ENCODE results near the gene FAM83E.
"Not testable (repeated sequence)": the region's sequence is repeated elsewhere in the genome, so short reads cannot be mapped to it uniquely, and the experiment has no call there.

FAM83E gene

GRCh38 chr19:48641850-48642249 lies 27.0 kb upstream of the FAM83E start:
- DNase-seq = no peak

- DNase-seq = no peak
Observed at GRCh38 chr19:48639483-48640375, 24.9 kb upstream of the FAM83E start.

GRCh38 chr19:48638831-48639381 lies 24.0 kb upstream of the FAM83E start:
- DNase-seq = peak in 7 of 58 donors; percentile 9 to 44 (median 31)

GRCh38 chr19:48637948-48638830 lies 23.3 kb upstream of the FAM83E start:
- DNase-seq = peak; percentile 34 to 93 (median 84)

GRCh38 chr19:48637449-48637947 lies 22.6 kb upstream of the FAM83E start:
- DNase-seq = peak; percentile 87 to 100 (median 99)

GRCh38 chr19:48636859-48637448 lies 22.1 kb upstream of the FAM83E start, which contains the start of gene DBP:
DBP (minus strand) TSS chr19:48637379; CDS start chr19:48636994, 385 bp downstream.
- DNase-seq = peak in 19 of 58 donors; percentile 60 to 85 (median 70)

GRCh38 chr19:48635966-48636858 lies 21.3 kb upstream of the FAM83E start:
- DNase-seq = peak in 28 of 58 donors; percentile 15 to 65 (median 45)

- DNase-seq = peak in 49 of 58 donors; percentile 10 to 74 (median 49)
Observed at GRCh38 chr19:48635263-48635965, 20.5 kb upstream of the FAM83E start.

- peak; percentile 57 to 95 (median 90) for DNase-seq
Observed at GRCh38 chr19:48634424-48635262, 19.8 kb upstream of the FAM83E start.

GRCh38 chr19:48634036-48634342 lies 19.1 kb upstream of the FAM83E start:
- no peak for DNase-seq

- no peak for DNase-seq
Observed at GRCh38 chr19:48633148-48634035, 18.5 kb upstream of the FAM83E start.

- DNase-seq = no peak
Observed at GRCh38 chr19:48632692-48633147, 17.8 kb upstream of the FAM83E start.

- not testable (repeated sequence) for DNase-seq
Observed at GRCh38 chr19:48632286-48632685, 17.4 kb upstream of the FAM83E start.

GRCh38 chr19:48631225-48631624 lies 16.3 kb upstream of the FAM83E start:
- no peak for DNase-seq

- peak in 16 of 58 donors; percentile 26 to 71 (median 50) for DNase-seq
Observed at GRCh38 chr19:48630296-48631063, 15.6 kb upstream of the FAM83E start.

GRCh38 chr19:48629599-48630295 lies 14.9 kb upstream of the FAM83E start:
- DNase-seq = peak in 34 of 58 donors; percentile 31 to 80 (median 58)
